ENCODE results near the gene ZIC2. TPM values are rescaled to one million over a fixed set of nuclear protein-coding genes. Genes with fewer than 3 reads are reported as not detected.
"Not testable (repeated sequence)": the region's sequence is repeated elsewhere in the genome, so short reads cannot be mapped to it uniquely, and the experiment has no call there.

ZIC2 gene
- total RNA-seq, 2 experiments from 2014 or later: not detected

GRCh38 chr13:99995104-99995588 is 13.6 kb downstream of the ZIC2 start:
- DNase-seq: no peak
- Mint-ChIP-seq H3K36me3 (ENCODE audit: low read depth) (peaks cover 4% of the 10 kb centered on the region), H3K27me3 (peaks cover 80% of the 10 kb centered on the region), H3K27ac (no peak overlapping the region), H3K4me3 (no peak overlapping the region), H3K4me1 (peaks cover 18% of the 10 kb centered on the region), H3K9me3 (peaks cover 3% of the 10 kb centered on the region)
- CTCF ChIA-PET: no interaction called here
- POLR2A ChIA-PET: no interaction called here

GRCh38 chr13:99995589-99996380 is 14.2 kb downstream of the ZIC2 start:
- Mint-ChIP-seq H3K4me3 (peak overlapping the region; percentile 1), H3K9me3 (peaks cover 3% of the 10 kb centered on the region), H3K36me3 (ENCODE audit: low read depth) (peaks cover 4% of the 10 kb centered on the region), H3K27me3 (peaks cover 74% of the 10 kb centered on the region), H3K4me1 (peaks cover 13% of the 10 kb centered on the region), H3K27ac (peak overlapping the region; percentile 28)
- POLR2A ChIA-PET: no interaction called here
- CTCF ChIA-PET: interaction anchor here (0.7 to 0.9 kb wide), 3 partner anchors 20 to 230 kb away, joined by 3 to 4 read pairs (median 3); no protein-coding TSS in a partner anchor
- DNase-seq: no peak

- no peak overlapping the region for H3K4me3 Mint-ChIP-seq
- POLR2A ChIA-PET: interaction anchor here (0.6 kb wide), 1 partner anchor 9 kb away, joined by 4 read pairs; no protein-coding TSS in a partner anchor
- peaks cover 70% of the 10 kb centered on the region for H3K27me3 Mint-ChIP-seq
- H3K36me3 Mint-ChIP-seq (ENCODE audit: low read depth): peaks cover 4% of the 10 kb centered on the region
- H3K27ac Mint-ChIP-seq: peak overlapping the region; percentile 28
- no peak for DNase-seq
- CTCF ChIA-PET: interaction anchor here (0.5 to 0.9 kb wide), 4 partner anchors 21 to 229 kb away, joined by 3 to 4 read pairs (median 3); no protein-coding TSS in a partner anchor
- H3K9me3 Mint-ChIP-seq: peaks cover 3% of the 10 kb centered on the region
- H3K4me1 Mint-ChIP-seq: peaks cover 15% of the 10 kb centered on the region
These were observed 14.9 kb downstream of the ZIC2 start for GRCh38 chr13:99996381-99996973.

GRCh38 chr13:99997702-99998214 is 16.2 kb downstream of the ZIC2 start:
- ChIA-PET POLR2A (no interaction called here), CTCF (no interaction called here)
- peaks cover 3% of the 10 kb centered on the region for H3K36me3 Mint-ChIP-seq (ENCODE audit: low read depth)
- no peak for DNase-seq
- peaks cover 18% of the 10 kb centered on the region for H3K4me1 Mint-ChIP-seq
- no peak overlapping the region for H3K4me3 Mint-ChIP-seq
- H3K27me3 Mint-ChIP-seq: peaks cover 62% of the 10 kb centered on the region
- H3K27ac Mint-ChIP-seq: no peak overlapping the region
- H3K9me3 Mint-ChIP-seq: peaks cover 3% of the 10 kb centered on the region

GRCh38 chr13:99998261-99998660 is 16.7 kb downstream of the ZIC2 start:
- Mint-ChIP-seq H3K4me3 (no peak overlapping the region), H3K27me3 (peaks cover 57% of the 10 kb centered on the region), H3K36me3 (ENCODE audit: low read depth) (peaks cover 3% of the 10 kb centered on the region), H3K27ac (no peak overlapping the region), H3K9me3 (peaks cover 3% of the 10 kb centered on the region), H3K4me1 (peaks cover 16% of the 10 kb centered on the region)
- CTCF ChIA-PET: no interaction called here
- POLR2A ChIA-PET: no interaction called here
- DNase-seq: no peak

- H3K27me3 Mint-ChIP-seq: peaks cover 15% of the 10 kb centered on the region
- H3K4me1 Mint-ChIP-seq: no peaks in the 10 kb centered on the region
- H3K36me3 Mint-ChIP-seq (ENCODE audit: low read depth): no peaks in the 10 kb centered on the region
- ChIA-PET POLR2A (no interaction called here), CTCF (no interaction called here)
- H3K9me3 Mint-ChIP-seq: no peaks in the 10 kb centered on the region
- no peak overlapping the region for H3K4me3 Mint-ChIP-seq
- no peak overlapping the region for H3K27ac Mint-ChIP-seq
- no peak for DNase-seq
These were observed 33.0 kb downstream of the ZIC2 start for GRCh38 chr13:100014621-100015020.

GRCh38 chr13:100019780-100020356 is 38.3 kb downstream of the ZIC2 start:
- DNase-seq: no peak
- Mint-ChIP-seq H3K27ac (no peak overlapping the region), H3K4me1 (no peaks in the 10 kb centered on the region), H3K4me3 (no peak overlapping the region), H3K9me3 (no peaks in the 10 kb centered on the region), H3K27me3 (peaks cover 3% of the 10 kb centered on the region), H3K36me3 (ENCODE audit: low read depth) (no peaks in the 10 kb centered on the region)
- ChIA-PET POLR2A (no interaction called here), CTCF (no interaction called here)

- CTCF ChIA-PET: no interaction called here
- Mint-ChIP-seq H3K27me3 (peaks cover 3% of the 10 kb centered on the region), H3K27ac (no peak overlapping the region), H3K36me3 (ENCODE audit: low read depth) (no peaks in the 10 kb centered on the region), H3K4me3 (no peak overlapping the region), H3K9me3 (no peaks in the 10 kb centered on the region), H3K4me1 (no peaks in the 10 kb centered on the region)
- POLR2A ChIA-PET: no interaction called here
- DNase-seq: no peak
These were observed 41.2 kb downstream of the ZIC2 start for GRCh38 chr13:100022798-100023197.

- POLR2A ChIA-PET: no interaction called here
- no peaks in the 10 kb centered on the region for H3K4me1 Mint-ChIP-seq
- peaks cover 3% of the 10 kb centered on the region for H3K27me3 Mint-ChIP-seq
- no peaks in the 10 kb centered on the region for H3K36me3 Mint-ChIP-seq (ENCODE audit: low read depth)
- no peak overlapping the region for H3K4me3 Mint-ChIP-seq
- DNase-seq: no peak
- no peaks in the 10 kb centered on the region for H3K9me3 Mint-ChIP-seq
- no peak overlapping the region for H3K27ac Mint-ChIP-seq
- CTCF ChIA-PET: no interaction called here
These were observed 42.4 kb downstream of the ZIC2 start for GRCh38 chr13:100024023-100024422.

- DNase-seq: no peak
- POLR2A ChIA-PET: no interaction called here
- H3K36me3 Mint-ChIP-seq (ENCODE audit: low read depth): no peaks in the 10 kb centered on the region
- H3K27ac Mint-ChIP-seq: no peak overlapping the region
- H3K4me3 Mint-ChIP-seq: no peak overlapping the region
- H3K9me3 Mint-ChIP-seq: no peaks in the 10 kb centered on the region
- no peaks in the 10 kb centered on the region for H3K4me1 Mint-ChIP-seq
- CTCF ChIA-PET: no interaction called here
- peaks cover 5% of the 10 kb centered on the region for H3K27me3 Mint-ChIP-seq
These were observed 48.3 kb downstream of the ZIC2 start for GRCh38 chr13:100029933-100030332.

GRCh38 chr13:100032642-100033041 is 51.1 kb downstream of the ZIC2 start:
- H3K4me1 Mint-ChIP-seq; DNase-seq; H3K27me3 Mint-ChIP-seq; H3K27ac Mint-ChIP-seq; H3K4me3 Mint-ChIP-seq; H3K9me3 Mint-ChIP-seq; H3K36me3 Mint-ChIP-seq (ENCODE audit: low read depth); POLR2A ChIA-PET: not testable (repeated sequence)
- CTCF ChIA-PET: interaction anchor here (0.5 kb wide), 1 partner anchor 138 kb away, joined by 3 read pairs; no protein-coding TSS in a partner anchor

GRCh38 chr13:100035936-100036335 is 54.4 kb downstream of the ZIC2 start:
- H3K9me3 Mint-ChIP-seq: no peaks in the 10 kb centered on the region
- POLR2A ChIA-PET: no interaction called here

More at GRCh38 chr13:100035936-100036335, 54.4 kb downstream of the ZIC2 start:
- peaks cover 3% of the 10 kb centered on the region for H3K27me3 Mint-ChIP-seq
- H3K4me1 Mint-ChIP-seq: no peaks in the 10 kb centered on the region
- H3K4me3 Mint-ChIP-seq: no peak overlapping the region
- DNase-seq: no peak
- no peak overlapping the region for H3K27ac Mint-ChIP-seq
- no peaks in the 10 kb centered on the region for H3K36me3 Mint-ChIP-seq (ENCODE audit: low read depth)
- CTCF ChIA-PET: interaction anchor here (0.6 to 1.1 kb wide), 2 partner anchors 8 to 158 kb away, joined by 3 to 6 read pairs; no protein-coding TSS in a partner anchor
